Fibroblast of mammary gland (primary cell): ENCODE results near the gene FABP1.

ENCODE experiments used
- DNase-seq: peaks from one replicate; pipeline ENCODE4 v3.0.0-alpha.2; 2010; ENCODE audit warnings: low read depth
- H3K4me3 ChIP-seq: 2 replicates; pipeline ENCODE4 v1.5.1; 2011; ENCODE audit warnings: low read depth, mild to moderate bottlenecking, low read length, moderate library complexity; ENCODE audit not compliant: control insufficient read depth
- TF ChIP-seq, protein P1 (sequence below): conservative IDR thresholded peaks from 2 replicates; pipeline ENCODE4 v1.5.1; 2011; ENCODE audit warnings: low read depth, low read length, inconsistent platforms; ENCODE audit not compliant: control insufficient read depth, insufficient read depth

The FABP1 gene

DNA sequence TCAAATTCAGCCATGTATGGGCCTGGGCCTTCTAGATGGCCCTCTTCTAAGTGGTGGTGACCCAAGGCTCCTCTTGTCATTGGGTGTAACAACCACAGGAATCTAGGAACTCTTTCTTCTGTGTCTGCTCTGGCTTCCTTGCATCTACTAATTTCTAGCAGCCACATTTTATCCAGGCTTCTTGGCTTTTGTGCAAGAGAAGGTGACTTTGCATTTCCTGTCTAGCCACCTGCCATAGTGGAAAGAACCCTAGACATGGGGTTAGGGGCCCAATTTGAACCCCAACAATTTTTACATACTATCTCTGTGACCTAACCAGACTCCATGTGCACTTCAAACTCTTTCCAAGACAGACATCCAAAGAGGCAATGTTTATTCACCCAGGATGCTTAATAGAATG is 35.1 kb downstream of the FABP1 start:
- TF ChIP-seq, protein P1, sequence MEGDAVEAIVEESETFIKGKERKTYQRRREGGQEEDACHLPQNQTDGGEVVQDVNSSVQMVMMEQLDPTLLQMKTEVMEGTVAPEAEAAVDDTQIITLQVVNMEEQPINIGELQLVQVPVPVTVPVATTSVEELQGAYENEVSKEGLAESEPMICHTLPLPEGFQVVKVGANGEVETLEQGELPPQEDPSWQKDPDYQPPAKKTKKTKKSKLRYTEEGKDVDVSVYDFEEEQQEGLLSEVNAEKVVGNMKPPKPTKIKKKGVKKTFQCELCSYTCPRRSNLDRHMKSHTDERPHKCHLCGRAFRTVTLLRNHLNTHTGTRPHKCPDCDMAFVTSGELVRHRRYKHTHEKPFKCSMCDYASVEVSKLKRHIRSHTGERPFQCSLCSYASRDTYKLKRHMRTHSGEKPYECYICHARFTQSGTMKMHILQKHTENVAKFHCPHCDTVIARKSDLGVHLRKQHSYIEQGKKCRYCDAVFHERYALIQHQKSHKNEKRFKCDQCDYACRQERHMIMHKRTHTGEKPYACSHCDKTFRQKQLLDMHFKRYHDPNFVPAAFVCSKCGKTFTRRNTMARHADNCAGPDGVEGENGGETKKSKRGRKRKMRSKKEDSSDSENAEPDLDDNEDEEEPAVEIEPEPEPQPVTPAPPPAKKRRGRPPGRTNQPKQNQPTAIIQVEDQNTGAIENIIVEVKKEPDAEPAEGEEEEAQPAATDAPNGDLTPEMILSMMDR, result no peak
- no peak overlapping the region for H3K4me3 ChIP-seq
- no peak for DNase-seq

DNA sequence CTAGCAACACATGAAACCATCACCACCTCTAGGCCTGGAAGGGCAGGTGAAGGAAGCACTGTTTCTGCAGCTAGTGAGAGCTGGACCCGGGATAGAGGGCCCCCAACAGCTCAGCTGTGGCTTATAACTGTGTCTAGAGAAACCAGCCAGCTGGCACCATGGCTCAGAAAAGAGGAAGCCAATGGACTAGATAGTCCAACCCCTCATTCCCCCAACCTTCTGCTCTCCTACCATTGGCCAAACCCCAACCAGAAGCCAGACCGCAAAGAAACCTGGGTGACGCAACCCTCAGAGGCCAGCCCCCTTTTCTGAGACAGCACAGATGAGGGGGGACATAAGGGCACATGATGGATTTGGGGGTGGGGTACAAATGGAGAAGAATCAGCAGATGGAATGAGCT is 35.9 kb downstream of the FABP1 start:
- no peak for DNase-seq
- TF ChIP-seq, protein P1, result no peak
- no peak overlapping the region for H3K4me3 ChIP-seq

DNA sequence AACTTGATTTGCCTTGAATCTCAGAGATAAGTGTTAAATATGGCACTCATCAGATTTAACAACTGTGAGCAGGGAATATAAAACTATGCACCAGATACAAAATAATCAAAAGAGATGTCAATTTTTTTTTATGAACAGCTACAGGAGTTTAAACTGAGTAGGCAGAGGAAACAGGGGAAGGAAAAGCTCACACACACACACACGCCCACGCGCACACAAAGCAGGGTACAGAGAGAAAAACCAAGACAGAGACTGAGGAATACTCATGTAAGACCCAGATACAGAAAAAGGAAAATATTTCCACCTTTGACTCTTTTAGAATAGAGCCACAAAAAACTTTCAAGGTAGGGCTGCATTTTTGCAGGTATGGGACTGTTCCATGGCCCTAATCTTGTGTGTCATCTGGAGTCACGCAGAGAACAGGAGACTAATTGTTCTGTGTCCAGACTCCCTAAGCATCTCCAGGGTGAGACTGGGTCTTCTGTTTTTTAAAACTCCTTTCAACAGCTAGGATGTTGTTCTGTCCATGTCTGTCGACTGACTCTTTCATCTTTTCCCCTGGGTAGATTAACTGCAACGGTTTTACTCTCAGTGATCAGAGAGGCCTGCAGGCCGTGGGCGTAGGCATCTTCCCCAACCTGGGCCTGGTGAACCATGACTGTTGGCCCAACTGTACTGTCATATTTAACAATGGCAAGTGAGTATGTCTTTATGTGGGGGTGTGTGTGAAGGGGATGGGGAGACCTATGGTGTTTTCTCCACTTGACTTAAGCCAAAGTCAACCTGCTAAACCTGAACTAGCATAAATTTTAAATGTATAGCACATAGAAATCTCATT is 37.2 kb downstream of the FABP1 start:
- DNase-seq, result no peak
- no peak overlapping the region for H3K4me3 ChIP-seq
- TF ChIP-seq, protein P1, result no peak

DNA sequence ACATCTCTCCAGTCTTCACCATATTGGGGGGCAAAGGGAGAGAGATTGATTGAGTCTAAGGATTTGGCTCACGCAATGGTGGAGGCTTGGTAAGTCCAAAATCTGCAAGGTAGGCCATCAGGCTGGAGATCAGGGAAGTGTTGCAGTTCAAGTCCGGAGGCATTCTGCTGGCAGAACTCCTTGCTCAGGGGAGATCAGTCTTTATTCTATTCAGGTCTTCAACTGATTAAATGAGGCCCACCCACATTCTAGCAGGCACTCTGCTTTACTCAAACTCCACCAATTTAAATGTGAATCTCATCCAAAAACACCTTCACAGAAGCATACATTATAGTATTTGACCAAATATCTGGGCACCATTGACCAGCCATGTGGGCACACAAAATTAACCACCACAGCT is 38.9 kb downstream of the FABP1 start:
- no peak for DNase-seq
- TF ChIP-seq, protein P1, result no peak
- no peak overlapping the region for H3K4me3 ChIP-seq

DNA sequence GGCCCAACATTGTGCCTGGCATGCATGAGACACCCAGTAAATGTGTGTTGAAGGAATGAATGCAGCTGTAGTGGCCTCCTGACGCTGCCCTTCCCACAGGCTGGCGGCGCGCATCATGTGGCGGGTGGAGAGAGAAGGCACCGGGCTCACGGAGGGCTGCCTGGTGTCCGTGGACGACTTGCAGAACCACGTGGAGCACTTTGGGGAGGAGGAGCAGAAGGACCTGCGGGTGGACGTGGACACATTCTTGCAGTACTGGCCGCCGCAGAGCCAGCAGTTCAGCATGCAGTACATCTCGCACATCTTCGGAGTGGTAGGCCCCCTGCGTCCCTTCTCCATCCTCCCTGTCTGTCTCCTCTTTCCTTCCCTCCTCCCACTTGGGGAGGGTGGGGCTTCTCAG is 40.1 kb downstream of the FABP1 start:
- TF ChIP-seq, protein P1, result no peak
- no peak overlapping the region for H3K4me3 ChIP-seq
- DNase-seq, result no peak

DNA sequence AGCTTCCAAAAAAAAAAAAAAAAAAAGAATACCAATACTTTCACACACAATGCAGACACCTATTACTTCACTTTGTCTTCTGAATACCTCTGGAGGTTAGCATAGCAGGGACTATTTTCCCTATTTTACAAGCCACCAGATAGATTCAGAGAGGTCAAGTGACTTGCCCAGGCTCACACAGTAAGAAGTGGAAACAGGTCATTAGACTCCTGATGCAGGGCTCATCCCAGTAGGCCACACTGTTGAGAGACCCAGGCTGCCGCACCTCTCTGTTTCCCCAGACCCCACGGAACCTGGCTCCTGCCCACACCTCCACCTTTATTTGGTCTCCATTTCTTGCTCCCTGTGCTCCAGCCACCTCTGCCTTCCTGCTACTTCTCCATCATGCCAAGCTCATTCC is 40.8 kb downstream of the FABP1 start:
- no peak for DNase-seq
- no peak overlapping the region for H3K4me3 ChIP-seq
- TF ChIP-seq, protein P1, result no peak
